ENCODE results near the gene TMEM204.
A peak's percentile ranks its signal among the peaks of the same experiment; 100 is the strongest.

GRCh38 chr16:1601489-1601888 is 68.0 kb downstream of the TMEM204 start:
- TF ChIP-seq, protein P1, sequence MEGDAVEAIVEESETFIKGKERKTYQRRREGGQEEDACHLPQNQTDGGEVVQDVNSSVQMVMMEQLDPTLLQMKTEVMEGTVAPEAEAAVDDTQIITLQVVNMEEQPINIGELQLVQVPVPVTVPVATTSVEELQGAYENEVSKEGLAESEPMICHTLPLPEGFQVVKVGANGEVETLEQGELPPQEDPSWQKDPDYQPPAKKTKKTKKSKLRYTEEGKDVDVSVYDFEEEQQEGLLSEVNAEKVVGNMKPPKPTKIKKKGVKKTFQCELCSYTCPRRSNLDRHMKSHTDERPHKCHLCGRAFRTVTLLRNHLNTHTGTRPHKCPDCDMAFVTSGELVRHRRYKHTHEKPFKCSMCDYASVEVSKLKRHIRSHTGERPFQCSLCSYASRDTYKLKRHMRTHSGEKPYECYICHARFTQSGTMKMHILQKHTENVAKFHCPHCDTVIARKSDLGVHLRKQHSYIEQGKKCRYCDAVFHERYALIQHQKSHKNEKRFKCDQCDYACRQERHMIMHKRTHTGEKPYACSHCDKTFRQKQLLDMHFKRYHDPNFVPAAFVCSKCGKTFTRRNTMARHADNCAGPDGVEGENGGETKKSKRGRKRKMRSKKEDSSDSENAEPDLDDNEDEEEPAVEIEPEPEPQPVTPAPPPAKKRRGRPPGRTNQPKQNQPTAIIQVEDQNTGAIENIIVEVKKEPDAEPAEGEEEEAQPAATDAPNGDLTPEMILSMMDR (IDR thresholded peaks at IDR 0.05), result no peak
- TF ChIP-seq EP300 (IDR thresholded peaks at IDR 0.05) (no peak), POLR2A (IDR thresholded peaks at IDR 0.05) (peak in 1 of 4 donors; percentile 30), POLR2AphosphoS5 (IDR thresholded peaks at IDR 0.05) (no peak)
